ENCODE data around the gene CYP20A1. TPM values are rescaled to one million over a fixed set of nuclear protein-coding genes. Genes with fewer than 3 reads are reported as not detected.

The CYP20A1 gene
- total RNA-seq, 1 donor from 2014 or later, result 32.4 TPM

DNA sequence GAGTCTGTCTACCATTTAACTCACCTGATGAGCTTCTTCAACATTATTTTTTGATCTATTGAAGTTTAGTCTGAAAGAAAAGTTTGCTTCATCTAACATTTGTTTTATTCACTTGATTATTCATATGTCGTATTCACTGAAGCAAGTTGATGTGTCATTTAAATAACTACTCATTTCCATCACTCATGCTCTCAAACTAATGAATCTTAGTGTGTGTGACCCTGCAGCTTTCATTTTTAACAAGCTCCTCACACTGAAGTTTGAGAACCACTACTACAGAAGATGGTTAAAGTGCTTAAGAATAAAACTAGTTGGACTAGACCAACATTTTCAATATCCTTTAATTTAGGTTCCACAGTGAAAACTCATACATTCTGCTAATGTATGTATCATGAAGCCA lies 87.5 kb downstream of the CYP20A1 start:
- Mint-ChIP-seq H3K36me3 (ENCODE audit: unreplicated experiment) (no peaks in the 10 kb centered on the region), H3K27ac (ENCODE audit: unreplicated experiment) (no peak overlapping the region), H3K9me3 (ENCODE audit: unreplicated experiment) (no peaks in the 10 kb centered on the region), H3K4me1 (ENCODE audit: unreplicated experiment) (peaks cover 27% of the 10 kb centered on the region), H3K27me3 (ENCODE audit: unreplicated experiment) (no peaks in the 10 kb centered on the region), H3K4me3 (ENCODE audit: unreplicated experiment) (no peak overlapping the region)
- TF ChIP-seq, protein P1, sequence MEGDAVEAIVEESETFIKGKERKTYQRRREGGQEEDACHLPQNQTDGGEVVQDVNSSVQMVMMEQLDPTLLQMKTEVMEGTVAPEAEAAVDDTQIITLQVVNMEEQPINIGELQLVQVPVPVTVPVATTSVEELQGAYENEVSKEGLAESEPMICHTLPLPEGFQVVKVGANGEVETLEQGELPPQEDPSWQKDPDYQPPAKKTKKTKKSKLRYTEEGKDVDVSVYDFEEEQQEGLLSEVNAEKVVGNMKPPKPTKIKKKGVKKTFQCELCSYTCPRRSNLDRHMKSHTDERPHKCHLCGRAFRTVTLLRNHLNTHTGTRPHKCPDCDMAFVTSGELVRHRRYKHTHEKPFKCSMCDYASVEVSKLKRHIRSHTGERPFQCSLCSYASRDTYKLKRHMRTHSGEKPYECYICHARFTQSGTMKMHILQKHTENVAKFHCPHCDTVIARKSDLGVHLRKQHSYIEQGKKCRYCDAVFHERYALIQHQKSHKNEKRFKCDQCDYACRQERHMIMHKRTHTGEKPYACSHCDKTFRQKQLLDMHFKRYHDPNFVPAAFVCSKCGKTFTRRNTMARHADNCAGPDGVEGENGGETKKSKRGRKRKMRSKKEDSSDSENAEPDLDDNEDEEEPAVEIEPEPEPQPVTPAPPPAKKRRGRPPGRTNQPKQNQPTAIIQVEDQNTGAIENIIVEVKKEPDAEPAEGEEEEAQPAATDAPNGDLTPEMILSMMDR (IDR thresholded peaks at IDR 0.05), result no peak
- DNase-seq (ENCODE audit: extremely low spot score, unreplicated experiment), result no peak

DNA sequence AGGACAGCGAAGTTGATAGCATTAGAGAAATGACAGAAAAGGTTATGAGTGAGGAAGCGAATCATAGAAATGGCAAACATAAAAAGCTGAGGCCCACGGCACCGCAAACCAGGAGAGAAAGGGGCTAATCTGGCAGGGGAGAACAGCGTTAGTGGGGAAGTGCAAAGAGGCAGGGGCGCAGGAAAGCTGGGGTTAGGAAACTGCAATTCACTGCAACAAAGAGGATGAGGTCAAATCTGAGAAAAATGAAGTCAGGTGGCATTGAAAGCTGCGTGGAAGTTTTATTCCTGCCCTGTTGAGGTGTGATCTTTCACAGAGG lies 88.7 kb downstream of the CYP20A1 start:
- H3K27ac Mint-ChIP-seq (ENCODE audit: unreplicated experiment), result peak overlapping the region; percentile 97

DNA sequence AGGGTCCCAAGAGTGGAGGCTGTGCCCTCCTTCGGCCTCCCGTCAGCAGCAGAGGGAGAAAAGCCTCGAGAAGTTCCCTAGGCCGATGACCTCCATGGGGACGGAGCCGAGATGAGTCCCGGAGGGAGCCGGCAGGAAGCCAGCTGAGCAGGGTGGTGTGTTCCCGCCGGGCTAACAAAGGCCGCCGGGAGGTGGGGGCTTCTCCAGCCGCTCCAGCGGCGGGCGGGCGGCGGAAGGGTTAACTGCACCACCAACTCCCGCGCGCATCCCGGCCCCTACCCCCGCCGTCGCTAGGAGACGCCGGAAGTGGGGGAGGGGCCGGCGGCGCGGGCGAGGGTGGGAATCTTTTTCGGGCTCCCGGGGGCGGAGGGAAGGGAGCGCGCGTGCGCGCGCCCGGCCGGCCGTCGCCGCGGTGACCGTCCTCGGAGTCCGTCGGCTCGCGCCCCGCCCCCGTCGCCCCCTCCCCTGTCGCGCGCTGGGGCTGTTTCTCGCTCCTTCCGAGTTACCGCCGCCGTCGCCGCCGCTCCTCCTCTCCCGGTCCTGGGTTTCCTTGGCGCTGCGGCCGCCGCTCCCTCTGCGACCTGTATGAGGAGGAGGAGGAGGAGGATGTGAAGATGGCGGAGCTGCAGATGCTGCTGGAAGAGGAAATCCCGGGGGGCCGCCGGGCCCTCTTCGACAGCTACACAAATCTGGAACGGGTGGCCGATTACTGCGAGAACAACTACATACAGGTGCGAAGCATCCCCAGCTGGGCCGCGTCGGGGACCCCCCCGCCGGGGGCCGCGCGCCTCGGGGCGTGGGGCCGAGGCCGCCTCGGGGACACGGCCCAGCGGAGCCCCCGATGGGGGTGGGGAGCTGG lies 89.3 kb downstream of the CYP20A1 start, which contains the start of gene ABI2:
Gene ABI2, plus strand, starts transcription at position 494 of the 859 bp plus-strand sequence. Its CDS starts 121 bp downstream, at position 615.
- Mint-ChIP-seq H3K4me3 (ENCODE audit: unreplicated experiment) (peak within 1 kb of the TSS; percentile 93), H3K9me3 (ENCODE audit: unreplicated experiment) (no peaks in the 10 kb centered on the region), H3K27me3 (ENCODE audit: unreplicated experiment) (no peaks in the 10 kb centered on the region), H3K36me3 (ENCODE audit: unreplicated experiment) (no peaks in the 10 kb centered on the region), H3K4me1 (ENCODE audit: unreplicated experiment) (peaks cover 28% of the 10 kb centered on the region), H3K27ac (ENCODE audit: unreplicated experiment) (peak within 1 kb of the TSS; percentile 97)
- peak; percentile 96 for DNase-seq (ENCODE audit: extremely low spot score, unreplicated experiment)
- TF ChIP-seq, protein P1 (IDR thresholded peaks at IDR 0.05), result no peak

More for the DNA sequence above, 88.7 kb downstream of the CYP20A1 start:
- Mint-ChIP-seq H3K4me3 (ENCODE audit: unreplicated experiment) (peak overlapping the region; percentile 83), H3K4me1 (ENCODE audit: unreplicated experiment) (peaks cover 27% of the 10 kb centered on the region), H3K36me3 (ENCODE audit: unreplicated experiment) (no peaks in the 10 kb centered on the region), H3K9me3 (ENCODE audit: unreplicated experiment) (no peaks in the 10 kb centered on the region), H3K27me3 (ENCODE audit: unreplicated experiment) (no peaks in the 10 kb centered on the region)
- TF ChIP-seq, protein P1 (IDR thresholded peaks at IDR 0.05), result no peak
- DNase-seq (ENCODE audit: extremely low spot score, unreplicated experiment), result no peak

DNA sequence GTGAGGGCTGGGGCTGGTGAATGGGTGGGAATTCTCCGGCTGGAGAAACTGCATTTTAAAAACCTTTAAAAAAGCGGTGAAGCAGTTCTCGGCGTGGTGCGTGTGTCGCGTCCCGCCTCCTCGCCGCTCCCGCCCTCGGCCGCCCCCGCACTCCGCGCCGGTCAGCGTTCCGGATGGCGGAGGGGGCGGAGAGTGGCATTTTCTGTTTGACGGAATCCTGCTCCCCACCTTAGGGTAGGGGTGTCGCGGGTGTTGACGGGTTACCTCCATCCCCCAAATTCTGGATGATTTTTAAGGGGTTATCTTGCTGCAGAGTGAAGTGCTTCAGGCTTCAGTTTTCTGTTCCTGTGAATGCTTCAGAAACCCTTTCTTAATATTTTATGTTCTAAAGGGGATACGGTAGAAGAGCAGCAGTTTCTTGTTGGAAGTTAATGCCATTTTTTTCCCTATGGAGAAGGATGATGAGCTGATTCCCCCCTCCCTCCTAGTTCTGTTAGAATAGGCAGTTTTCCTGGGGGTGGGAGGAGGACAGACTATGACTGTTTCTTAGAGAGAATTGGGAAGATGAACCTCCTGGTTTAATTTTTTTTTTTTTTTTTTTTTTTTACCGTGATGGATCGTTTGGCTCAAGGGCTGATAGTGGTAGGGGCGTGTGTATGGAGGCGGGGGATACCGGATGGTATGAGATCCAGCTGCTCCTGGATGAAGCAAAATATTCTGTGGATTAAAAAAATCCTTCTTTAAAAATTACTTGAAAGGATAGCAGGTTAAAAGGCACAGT lies 90.1 kb downstream of the CYP20A1 start:
- peak overlapping the region; percentile 89 for H3K4me3 Mint-ChIP-seq (ENCODE audit: unreplicated experiment)
- peak overlapping the region; percentile 90 for H3K27ac Mint-ChIP-seq (ENCODE audit: unreplicated experiment)
- TF ChIP-seq, protein P1 (IDR thresholded peaks at IDR 0.05), result no peak
- H3K9me3 Mint-ChIP-seq (ENCODE audit: unreplicated experiment), result no peaks in the 10 kb centered on the region
- H3K4me1 Mint-ChIP-seq (ENCODE audit: unreplicated experiment), result peaks cover 30% of the 10 kb centered on the region
- no peaks in the 10 kb centered on the region for H3K27me3 Mint-ChIP-seq (ENCODE audit: unreplicated experiment)
- no peaks in the 10 kb centered on the region for H3K36me3 Mint-ChIP-seq (ENCODE audit: unreplicated experiment)
- DNase-seq (ENCODE audit: extremely low spot score, unreplicated experiment), result no peak

- TF ChIP-seq, protein P1 (IDR thresholded peaks at IDR 0.05), result no peak
- H3K9me3 Mint-ChIP-seq (ENCODE audit: unreplicated experiment), result no peaks in the 10 kb centered on the region
- peaks cover 4% of the 10 kb centered on the region for H3K36me3 Mint-ChIP-seq (ENCODE audit: unreplicated experiment)
- H3K27ac Mint-ChIP-seq (ENCODE audit: unreplicated experiment), result peak overlapping the region; percentile 4
- peaks cover 30% of the 10 kb centered on the region for H3K4me1 Mint-ChIP-seq (ENCODE audit: unreplicated experiment)
- H3K4me3 Mint-ChIP-seq (ENCODE audit: unreplicated experiment), result peak overlapping the region; percentile 89
- H3K27me3 Mint-ChIP-seq (ENCODE audit: unreplicated experiment), result no peaks in the 10 kb centered on the region
- no peak for DNase-seq (ENCODE audit: extremely low spot score, unreplicated experiment)
These were observed 91.6 kb downstream of the CYP20A1 start for GRCh38 chr2:203330434-203330833.

Data from osteocyte (in vitro differentiated cells).